Thoracic aorta (tissue), 2 donors: Measurements from ENCODE around the gene USP53. TPM values are rescaled to one million over a fixed set of nuclear protein-coding genes. Genes with fewer than 3 reads are reported as not detected.
A peak's percentile ranks its signal among the peaks of the same experiment; 100 is the strongest.

Experiments used
- ATAC-seq: fragments of 150-250 bp; one replicate; pipeline ENCODE4 v1.8.0; 2017; ENCODE audit warnings: low read depth; ENCODE audit not compliant: insufficient number of reproducible peaks, low FRiP score
- DNase-seq: peaks from one replicate; pipeline ENCODE4 v3.0.0-alpha.2; 2020; ENCODE audit warnings: low spot score
- H3K27ac ChIP-seq, 2 donors: fragments of 200-600 bp; sonication (generic); 1 replicate in 1 of 2; 2 replicates in 1 of 2; pipeline ENCODE4 v1.5.1; 2016; ENCODE audit warnings: mild to moderate bottlenecking in 2 of 2, moderate library complexity in 2 of 2
- H3K27me3 ChIP-seq: fragments of 200-600 bp; sonication (generic); replicated peaks from 2 replicates; pipeline ENCODE4 v1.6.0; 2016; ENCODE audit warnings: mild to moderate bottlenecking; ENCODE audit not compliant: insufficient read depth
- H3K36me3 ChIP-seq: fragments of 200-600 bp; sonication (generic); one replicate; pipeline ENCODE4 v1.5.1; 2016
- H3K4me1 ChIP-seq, 2 donors: fragments of 200-600 bp; sonication (generic); 1 replicate in 1 of 2; 2 replicates in 1 of 2; pipeline versions ENCODE4 v1.5.1 to v1.6.0; 2016; ENCODE audit warnings: low read depth in 2 of 2, mild to moderate bottlenecking in 1 of 2; ENCODE audit not compliant: control insufficient read depth in 1 of 2
- H3K4me3 ChIP-seq: fragments of 200-600 bp; sonication (generic); 2 replicates; pipeline ENCODE4 v1.5.1; 2016; ENCODE audit warnings: mild to moderate bottlenecking
- H3K9me3 ChIP-seq: fragments of 200-600 bp; sonication (generic); 2 replicates; pipeline ENCODE4 v1.5.1; 2016
- CTCF ChIP-seq: fragments of 200-600 bp; sonication (generic); IDR thresholded peaks from one replicate; pipeline ENCODE4 v1.5.1; 2019; ENCODE audit warnings: antibody characterized with exemption
- total RNA-seq, 2 donors: library from RNA; depleted of rRNA; stranded (reverse); fragments of >200 nt; gene quantifications; one replicate each; pipeline versions ENCODE4 v1.1.0 to v1.2.3, GENCODE V29; 2016

Gene USP53
- total RNA-seq, 2 donors from 2014 or later, result 112 to 208 TPM

GRCh38 chr4:119231491-119231890 is 19.0 kb downstream of the USP53 start:
- Histone ChIP-seq H3K27ac (no peak overlapping the region), H3K9me3 (no peaks in the 10 kb centered on the region), H3K36me3 (peaks cover 14% of the 10 kb centered on the region), H3K27me3 (no peaks in the 10 kb centered on the region), H3K4me1 (peaks cover 21 to 36% of the 10 kb centered on the region in 2 donors), H3K4me3 (no peak overlapping the region)
- no peak for DNase-seq
- ATAC-seq, result no peak
- TF ChIP-seq CTCF, result no peak

- Histone ChIP-seq H3K9me3 (no peaks in the 10 kb centered on the region), H3K4me1 (peaks cover 21 to 33% of the 10 kb centered on the region in 2 donors), H3K27ac (no peak overlapping the region), H3K27me3 (no peaks in the 10 kb centered on the region), H3K4me3 (no peak overlapping the region), H3K36me3 (peaks cover 18% of the 10 kb centered on the region)
- DNase-seq (no peak), ATAC-seq (no peak)
- TF ChIP-seq CTCF, result no peak
These were observed 19.8 kb downstream of the USP53 start for GRCh38 chr4:119232286-119232685.

- H3K9me3 ChIP-seq, result no peaks in the 10 kb centered on the region
- ATAC-seq (no peak), DNase-seq (no peak)
- peaks cover 18% of the 10 kb centered on the region for H3K36me3 ChIP-seq
- H3K27me3 ChIP-seq, result no peaks in the 10 kb centered on the region
- peak overlapping the region in 1 of 2 donors; percentile 19 for H3K27ac ChIP-seq
- TF ChIP-seq CTCF, result no peak
- H3K4me1 ChIP-seq, result peaks cover 15 to 24% of the 10 kb centered on the region in 2 donors
- no peak overlapping the region for H3K4me3 ChIP-seq
These were observed 20.7 kb downstream of the USP53 start for GRCh38 chr4:119233191-119233590.

GRCh38 chr4:119233750-119234149 is 21.2 kb downstream of the USP53 start:
- H3K36me3 ChIP-seq, result peaks cover 18% of the 10 kb centered on the region
- no peaks in the 10 kb centered on the region for H3K9me3 ChIP-seq
- peak overlapping the region; percentile 19 to 23 for H3K27ac ChIP-seq
- H3K4me3 ChIP-seq, result no peak overlapping the region
- DNase-seq (no peak), ATAC-seq (no peak)
- no peak for TF ChIP-seq CTCF
- H3K4me1 ChIP-seq, result peaks cover 13 to 20% of the 10 kb centered on the region in 2 donors
- no peaks in the 10 kb centered on the region for H3K27me3 ChIP-seq

DNA sequence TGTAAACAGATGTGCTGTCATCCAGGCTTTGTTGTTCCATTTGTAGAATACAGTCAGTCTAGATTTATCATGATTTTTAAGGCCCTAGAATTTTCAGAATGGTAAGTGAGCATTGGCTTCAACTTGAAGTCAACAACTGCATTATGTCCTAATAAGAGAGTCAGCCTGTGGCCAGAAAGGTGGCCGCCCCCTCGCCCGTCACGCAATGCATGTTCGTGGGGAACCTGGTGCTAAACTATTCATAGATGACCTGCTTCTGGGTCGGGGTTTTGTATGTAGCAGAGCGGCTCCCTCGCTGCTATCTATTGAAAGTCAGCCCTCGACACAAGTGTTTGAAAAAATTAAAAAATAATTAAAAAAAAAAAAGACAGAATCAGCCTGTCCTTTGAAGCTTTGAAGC is 24.7 kb downstream of the USP53 start:
- Histone ChIP-seq H3K4me1 (peaks cover 13 to 39% of the 10 kb centered on the region in 2 donors), H3K27ac (no peak overlapping the region), H3K36me3 (peaks cover 19% of the 10 kb centered on the region), H3K9me3 (no peaks in the 10 kb centered on the region), H3K4me3 (no peak overlapping the region), H3K27me3 (no peaks in the 10 kb centered on the region)
- TF ChIP-seq CTCF, result no peak
- ATAC-seq, result no peak
- no peak for DNase-seq
